Heart right ventricle (tissue), 16 donors: ENCODE results near the gene DIP2C. TPM values are rescaled to one million over a fixed set of nuclear protein-coding genes. Genes with fewer than 3 reads are reported as not detected.

Experiments used
- ATAC-seq, 8 donors: fragments of 200-7000 bp; cut with Tn5 transposase; one replicate each; pipeline ENCODE4 v1.9.1; 2020; ENCODE audit warnings: mild to moderate bottlenecking in 8 of 8, moderate library complexity in 8 of 8, moderate number of reproducible peaks in 1 of 8
- DNase-seq, 2 donors: peaks; one replicate each; pipeline ENCODE4 v3.0.0-alpha.2; 2020
- H3K27ac ChIP-seq, 10 donors: fragments of 200-600 bp; sonication (generic) in 2 of 10; one replicate each; pipeline versions ENCODE4 v1.5.0 to v1.8.0; 2020 to 2022; ENCODE audit warnings: mild to moderate bottlenecking in 3 of 10
- H3K27me3 ChIP-seq, 7 donors: fragments of 200-600 bp; one replicate each; pipeline ENCODE4 v1.8.0; 2021 to 2022; ENCODE audit warnings: mild to moderate bottlenecking in 2 of 7
- H3K36me3 ChIP-seq, 9 donors: fragments of 200-600 bp; sonication (generic) in 1 of 9; one replicate each; pipeline versions ENCODE4 v1.5.0 to v1.8.0; 2020 to 2022; ENCODE audit warnings: mild to moderate bottlenecking in 2 of 9
- H3K4me1 ChIP-seq, 9 donors: fragments of 200-600 bp; sonication (generic) in 1 of 9; one replicate each; pipeline versions ENCODE4 v1.5.0 to v1.8.0; 2020 to 2022; ENCODE audit warnings: mild to moderate bottlenecking in 4 of 9
- H3K4me3 ChIP-seq, 10 donors: fragments of 200-600 bp; sonication (generic) in 2 of 10; one replicate each; pipeline versions ENCODE4 v1.5.0 to v1.8.0; 2020 to 2022; ENCODE audit warnings: mild to moderate bottlenecking in 7 of 10, moderate library complexity in 2 of 10
- H3K9me3 ChIP-seq, 11 donors: fragments of 200-600 bp in 10 of 11; sonication (generic) in 2 of 11; one replicate each; pipeline versions ENCODE4 v1.5.0 to v1.8.0; 2013 to 2022; ENCODE audit warnings: mild to moderate bottlenecking in 2 of 11, control low read depth in 1 of 11, moderate library complexity in 1 of 11
- WGBS, 2 donors: extraction: QIAGEN DNeasy Blood & Tissue Kit; methylation state at CpG; one replicate each; pipeline ENCODE4 v1.1.7; 2013; ENCODE audit warnings: inconsistent platforms in 1 of 2; 5-methylcytosine and 5-hydroxymethylcytosine counted together
- intact Hi-C, 10 donors: fragments of 100-400 bp; cut with DNase I; formaldehyde crosslinking; loops; one replicate each; pipeline versions ENCODE4 v1.11.1 to v1.14.2; 2022
- polyA plus RNA-seq, 2 donors: library from polyadenylated mRNA; stranded (reverse); fragments of 200-250 nt; gene quantifications; one replicate each; pipeline ENCODE4 v1.2.3, GENCODE V29; 2013
- total RNA-seq, 10 donors: library from RNA; stranded (reverse); fragmentation: NEBNext Ultra II Directional in 3 of 10; extraction: Animal tissue kit (Norgen Biotek cat#: 25700) in 3 of 10; gene quantifications; one replicate each; pipeline versions ENCODE4 v1.2.1 to v1.2.4, GENCODE V29; 2021 to 2023
- TF ChIP-seq, protein P1 (sequence below), 9 donors: fragments of 200-600 bp; sonication (generic) in 2 of 9; IDR thresholded peaks; one replicate each; pipeline versions ENCODE4 v1.5.0 to v1.8.0; 2021 to 2022; ENCODE audit warnings: antibody characterized with exemption in 9 of 9, mild to moderate bottlenecking in 5 of 9, moderate library complexity in 1 of 9
- donor health status: Arrhythmogenic right ventricular cardiomyopathy.
- donor health status: ischemic (EF 13 %, LVEDD 7.1; RV severe dilation, severe dysfunction).
- donor health status: healthy with polysubstance abuse.
- donor health status: DM: no; HTN: yes; CAD: no.
- donor health status: DM: no; HTN: no; CAD: no.
- donor health status: ischemic (EF 25% LVEDD 6.9; RV normal size, moderate dysfunction).
- donor health status: ischemic (EF 25% LVEDD 5.7; RV mildly dilated, moderate dysfunction).
- donor health status: healthy.
- donor health status: DM: yes; HTN: yes; CAD: no.
- donor health status: Ischemic cardiomyopathy.
- donor health status: ischemic (EF 35%, LVEDD 5.7; RV mildly dilated, moderate dysfunction).
- donor health status: nonischemic (EF 11% LVEDD 7.7; RV severe dilation, severe dysfunction).
- donor health status: DM: yes; HTN: yes; CAD: no.
- donor health status: PGD.
- donor health status: ischemic (EF 29% LVEDD 5.4; RV normal size, mild dysfunction).
- donor health status: nonischemic (EF 23%, LVEDD 6.1; RV moderate dilation, normal function).

DIP2C gene
- total and polyA plus RNA-seq, 12 donors = 7.1 to 48.2 (median 33.7) TPM

DNA sequence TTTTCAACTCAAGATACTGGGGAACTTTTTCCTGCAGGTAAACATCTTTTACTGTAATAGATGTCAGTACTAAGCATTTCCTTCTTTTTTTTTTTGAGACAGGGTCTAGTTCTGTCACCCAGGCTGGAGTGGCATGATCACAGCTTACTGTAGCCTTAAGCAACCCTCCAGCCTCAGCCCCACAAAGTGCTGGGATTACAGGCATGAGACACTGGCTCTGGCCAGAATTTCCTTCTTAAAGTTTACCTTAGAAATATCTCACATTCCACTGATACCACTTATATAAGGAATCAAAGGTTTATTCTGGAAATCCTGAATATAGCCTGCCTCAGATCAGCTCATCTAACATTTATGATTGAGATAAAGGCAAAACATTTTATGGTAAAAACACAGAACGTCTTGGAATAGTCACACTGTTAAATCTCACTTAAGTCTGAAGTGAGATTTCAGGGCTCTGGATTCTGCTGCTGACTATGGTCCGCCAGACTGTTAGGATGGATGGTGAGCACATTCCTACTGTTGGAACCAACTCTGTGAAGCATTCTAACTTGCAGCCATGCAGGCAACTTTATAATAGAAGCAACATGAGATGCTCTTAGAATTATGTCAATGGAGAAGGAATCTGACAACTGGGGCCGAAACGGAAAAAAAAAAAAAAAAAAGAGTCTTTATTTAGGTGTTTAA is 402.3 kb downstream of the DIP2C start:
- Histone ChIP-seq H3K27me3 (no peaks in the 10 kb centered on the region), H3K4me1 (peaks cover 0 to 5% (median 0%) of the 10 kb centered on the region in 9 donors), H3K9me3 (no peaks in the 10 kb centered on the region), H3K4me3 (no peak overlapping the region), H3K36me3 (peaks cover 0 to 99% (median 19%) of the 10 kb centered on the region in 9 donors), H3K27ac (no peak overlapping the region)
- 91 to 96% methylated on average over 4 of the region's 4 CpGs for WGBS, 2 donors
- TF ChIP-seq, protein P1, sequence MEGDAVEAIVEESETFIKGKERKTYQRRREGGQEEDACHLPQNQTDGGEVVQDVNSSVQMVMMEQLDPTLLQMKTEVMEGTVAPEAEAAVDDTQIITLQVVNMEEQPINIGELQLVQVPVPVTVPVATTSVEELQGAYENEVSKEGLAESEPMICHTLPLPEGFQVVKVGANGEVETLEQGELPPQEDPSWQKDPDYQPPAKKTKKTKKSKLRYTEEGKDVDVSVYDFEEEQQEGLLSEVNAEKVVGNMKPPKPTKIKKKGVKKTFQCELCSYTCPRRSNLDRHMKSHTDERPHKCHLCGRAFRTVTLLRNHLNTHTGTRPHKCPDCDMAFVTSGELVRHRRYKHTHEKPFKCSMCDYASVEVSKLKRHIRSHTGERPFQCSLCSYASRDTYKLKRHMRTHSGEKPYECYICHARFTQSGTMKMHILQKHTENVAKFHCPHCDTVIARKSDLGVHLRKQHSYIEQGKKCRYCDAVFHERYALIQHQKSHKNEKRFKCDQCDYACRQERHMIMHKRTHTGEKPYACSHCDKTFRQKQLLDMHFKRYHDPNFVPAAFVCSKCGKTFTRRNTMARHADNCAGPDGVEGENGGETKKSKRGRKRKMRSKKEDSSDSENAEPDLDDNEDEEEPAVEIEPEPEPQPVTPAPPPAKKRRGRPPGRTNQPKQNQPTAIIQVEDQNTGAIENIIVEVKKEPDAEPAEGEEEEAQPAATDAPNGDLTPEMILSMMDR (IDR thresholded peaks at IDR 0.05) = no peak
- ATAC-seq (no peak), DNase-seq (no peak)
- intact Hi-C loops = no loop called here

DNA sequence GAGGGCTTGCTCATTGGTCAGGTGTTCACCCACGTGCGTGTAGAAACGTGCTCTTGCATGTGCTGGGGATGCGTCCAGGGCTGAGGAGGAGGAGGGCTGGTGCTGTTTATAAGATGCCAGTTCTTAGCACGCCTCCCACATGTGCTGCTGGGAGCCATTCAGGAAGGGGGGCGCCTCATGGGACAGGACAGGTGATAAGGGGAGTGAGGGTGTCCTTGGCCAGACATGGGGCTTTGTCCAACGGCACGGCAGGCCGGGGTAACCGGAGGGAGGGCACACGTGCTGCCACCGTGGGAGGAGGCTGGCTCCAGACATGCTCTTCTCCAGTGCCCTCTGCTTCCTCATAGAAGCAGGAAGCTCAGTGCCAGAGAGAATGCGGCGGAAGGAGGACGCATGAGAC is 404.3 kb downstream of the DIP2C start:
- DNase-seq (no peak), ATAC-seq (peak in 7 of 8 donors; percentile 18 to 68 (median 28))
- WGBS, 2 donors = 71 to 76% methylated on average over 15 of the region's 15 CpGs
- H3K9me3 ChIP-seq = no peaks in the 10 kb centered on the region
- TF ChIP-seq, protein P1 (IDR thresholded peaks at IDR 0.05) = no peak
- intact Hi-C loops = no loop called here
- no peak overlapping the region for H3K27ac ChIP-seq
- H3K4me1 ChIP-seq = peaks cover 0 to 5% (median 0%) of the 10 kb centered on the region in 9 donors
- no peak overlapping the region for H3K4me3 ChIP-seq
- no peaks in the 10 kb centered on the region for H3K27me3 ChIP-seq
- H3K36me3 ChIP-seq = peaks cover 0 to 99% (median 30%) of the 10 kb centered on the region in 9 donors

DNA sequence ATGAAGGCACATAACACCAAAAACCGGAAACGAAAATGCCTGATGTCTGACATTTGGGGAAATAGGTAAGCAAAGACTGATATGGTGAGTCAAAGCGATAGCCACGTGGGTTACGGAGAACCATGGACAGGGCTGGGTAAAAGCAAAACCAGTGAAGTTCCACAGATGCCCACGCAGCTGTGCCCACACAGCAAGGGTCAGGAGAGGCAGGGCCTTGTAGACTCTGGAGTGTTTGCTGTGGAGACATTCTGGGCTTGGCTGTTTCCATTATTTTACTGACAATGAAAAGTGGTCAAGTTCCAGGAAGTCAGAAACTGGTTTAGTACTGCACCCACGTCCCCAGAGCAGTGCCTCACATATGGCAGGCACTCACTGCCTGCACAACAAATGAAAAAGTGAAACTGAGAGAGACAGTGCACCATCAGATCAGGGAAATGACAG is 405.5 kb downstream of the DIP2C start:
- H3K4me1 ChIP-seq = peaks cover 0 to 8% (median 6%) of the 10 kb centered on the region in 9 donors
- ATAC-seq (no peak), DNase-seq (no peak)
- no peaks in the 10 kb centered on the region for H3K27me3 ChIP-seq
- TF ChIP-seq, protein P1 (IDR thresholded peaks at IDR 0.05) = no peak
- peaks cover 0 to 100% (median 32%) of the 10 kb centered on the region in 9 donors for H3K36me3 ChIP-seq
- intact Hi-C loops = no loop called here
- no peak overlapping the region for H3K4me3 ChIP-seq
- H3K9me3 ChIP-seq = no peaks in the 10 kb centered on the region
- WGBS, 2 donors = 93 to 95% methylated on average over 7 of the region's 7 CpGs
- H3K27ac ChIP-seq = no peak overlapping the region

DNA sequence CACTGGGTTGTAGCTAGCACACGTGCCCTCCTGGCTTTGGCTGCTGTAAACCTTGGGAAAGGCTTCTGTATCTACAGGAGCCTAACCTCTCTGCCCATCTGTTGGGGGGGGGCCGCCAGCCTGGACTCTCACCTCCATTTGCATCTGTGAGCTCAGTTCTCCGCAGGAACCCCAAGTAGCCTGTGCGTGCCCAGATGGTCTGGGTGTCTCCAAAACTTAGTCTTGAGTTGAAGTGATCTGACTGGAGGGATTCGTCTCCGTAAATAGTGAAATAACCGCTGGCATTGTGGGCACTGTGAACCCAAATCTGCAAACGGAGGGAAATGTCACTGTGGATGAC is 406.4 kb downstream of the DIP2C start:
- intact Hi-C loops = no loop called here
- peaks cover 0 to 15% (median 8%) of the 10 kb centered on the region in 9 donors for H3K4me1 ChIP-seq
- WGBS, 2 donors = 94% methylated on average over 8 of the region's 8 CpGs
- H3K4me3 ChIP-seq = no peak overlapping the region
- H3K27me3 ChIP-seq = no peaks in the 10 kb centered on the region
- H3K9me3 ChIP-seq = no peaks in the 10 kb centered on the region
- TF ChIP-seq, protein P1 (IDR thresholded peaks at IDR 0.05) = no peak
- H3K36me3 ChIP-seq = peaks cover 0 to 100% (median 30%) of the 10 kb centered on the region in 9 donors
- no peak for DNase-seq
- ATAC-seq = no peak
- no peak overlapping the region for H3K27ac ChIP-seq
